OCI-LY7 (cell line): ENCODE data around the gene ZBTB7A. TPM values are rescaled to one million over a fixed set of nuclear protein-coding genes. Genes with fewer than 3 reads are reported as not detected.
A peak's percentile ranks its signal among the peaks of the same experiment; 100 is the strongest.

Experiments used
- BruUV-seq: library from RNA; stranded (reverse); fragments of 400-500 nt; replicated peaks from 2 replicates; lab custom pipeline; 2021; lab: Mats Ljungman, UMichigan
- CTCF ChIA-PET: fragments of 300-600 bp; sonication (Branson Sonifier 250); formaldehyde crosslinking; loops from one replicate; lab custom pipeline; 2022; ENCODE audit warnings: antibody characterized with exemption; ENCODE audit not compliant: unreplicated experiment; lab: Charles Lee
- POLR2A ChIA-PET: fragments of 300-600 bp; sonication (Branson Sonifier 250); formaldehyde crosslinking; loops from one replicate; lab custom pipeline; 2022; ENCODE audit warnings: antibody characterized with exemption; lab: Charles Lee
- DNase-seq: peaks from one replicate; pipeline ENCODE4 v3.0.0-alpha.2; 2015; ENCODE audit warnings: low spot score
- H2AFZ ChIP-seq: fragments of 200-600 bp; sonication (generic), shearing (Covaris generic); 2 replicates; pipeline ENCODE4 v1.6.1; 2014; ENCODE audit warnings: mild to moderate bottlenecking, antibody characterized with exemption, low read length, moderate library complexity
- H3K27ac ChIP-seq: fragments of 200-600 bp; sonication (generic); 2 replicates; pipeline ENCODE4 v1.5.1; 2014; ENCODE audit warnings: mixed run types, low read depth, mild to moderate bottlenecking, moderate library complexity, low read length, inconsistent platforms; ENCODE audit not compliant: poor library complexity, severe bottlenecking
- H3K36me3 ChIP-seq: fragments of 200-600 bp; sonication (generic); 2 replicates; pipeline ENCODE4 v1.6.1; 2014; ENCODE audit warnings: mild to moderate bottlenecking, antibody characterized with exemption, low read length, moderate library complexity, mixed read lengths; ENCODE audit not compliant: insufficient read depth
- H3K4me1 ChIP-seq: fragments of 200-600 bp; sonication (generic); 2 replicates; pipeline ENCODE4 v1.5.1; 2014; ENCODE audit warnings: mild to moderate bottlenecking, low read length; ENCODE audit not compliant: insufficient read depth, poor library complexity, severe bottlenecking
- H3K4me2 ChIP-seq: fragments of 200-600 bp; sonication (generic); 2 replicates; pipeline ENCODE4 v1.6.1; 2014; ENCODE audit warnings: mild to moderate bottlenecking, low read length
- H3K4me3 ChIP-seq: fragments of 200-600 bp; sonication (generic); 2 replicates; pipeline ENCODE4 v1.5.1; 2014; ENCODE audit warnings: mild to moderate bottlenecking, low read depth, low read length; ENCODE audit not compliant: poor library complexity, severe bottlenecking
- H3K79me2 ChIP-seq: fragments of 200-600 bp; sonication (generic); 2 replicates; pipeline ENCODE4 v1.6.1; 2016; ENCODE audit warnings: low read depth, mild to moderate bottlenecking, low read length, moderate library complexity, mixed read lengths; ENCODE audit not compliant: insufficient read depth
- H3K9me2 ChIP-seq: fragments of 200-600 bp; sonication (generic); 2 replicates; pipeline ENCODE4 v1.6.1; 2016; ENCODE audit warnings: mild to moderate bottlenecking, low read length, mixed read lengths; ENCODE audit not compliant: insufficient read depth
- H3K9me3 ChIP-seq: fragments of 200-600 bp; sonication (generic); 2 replicates; pipeline ENCODE4 v1.6.1; 2014; ENCODE audit warnings: mild to moderate bottlenecking, mixed run types, low read length, mixed read lengths
- H4K20me1 ChIP-seq: fragments of 200-600 bp; sonication (generic); 2 replicates; pipeline ENCODE4 v1.6.1; 2014; ENCODE audit warnings: mild to moderate bottlenecking, antibody characterized with exemption, low read length, moderate library complexity, mixed read lengths; ENCODE audit not compliant: insufficient read depth
- EZH2phosphoT487 ChIP-seq: fragments of 200-600 bp; sonication (generic); IDR thresholded peaks from 2 replicates; pipeline ENCODE4 v1.6.1; 2018; ENCODE audit warnings: low read depth, borderline replicate concordance, mild to moderate bottlenecking, mixed run types, antibody characterized with exemption, low read length, moderate library complexity, mixed read lengths
- intact Hi-C: fragments of 100-400 bp; cut with micrococcal nuclease; formaldehyde crosslinking; loops from one replicate; pipeline ENCODE4 v1.10.0; 2022; ENCODE audit not compliant: unreplicated experiment
- total RNA-seq, 2 experiments: library from RNA; depleted of rRNA in 1 of 2; stranded (reverse); fragments of >200 nt in 1 of 2; shearing (Covaris generic) in 1 of 2; gene quantifications; 2 replicates each; pipeline ENCODE4 v1.2.3, GENCODE V29; 2014 to 2022
- TF ChIP-seq, protein P1 (sequence below): fragments of 200-600 bp; sonication (generic); conservative IDR thresholded peaks from 2 replicates; pipeline ENCODE4 v1.5.1; 2014; ENCODE audit warnings: mild to moderate bottlenecking, antibody characterized with exemption, low read length, moderate library complexity, mixed read lengths

ZBTB7A gene
- total RNA-seq, 2 experiments from 2014 or later = 17.2 to 29.3 TPM

- intact Hi-C loops = loop anchor here (5.0 kb wide), 1 partner anchor 119 kb away; the partner anchor contains the start of genes ANKRD24 and SIRT6
- H3K9me3 ChIP-seq = no peaks in the 10 kb centered on the region
- H2AFZ ChIP-seq = no peak overlapping the region
- peak overlapping the region; percentile 98 for H3K4me3 ChIP-seq
- peak; percentile 41 for DNase-seq
- CTCF ChIA-PET = no interaction called here
- H3K4me1 ChIP-seq = peaks cover 55% of the 10 kb centered on the region
- no peaks in the 10 kb centered on the region for H3K9me2 ChIP-seq
- H4K20me1 ChIP-seq = peaks cover 34% of the 10 kb centered on the region
- H3K4me2 ChIP-seq = peak overlapping the region; percentile 73
- POLR2A ChIA-PET = no interaction called here
- peak overlapping the region; percentile 69 for H3K27ac ChIP-seq
- H3K79me2 ChIP-seq = peaks cover 66% of the 10 kb centered on the region
- H3K36me3 ChIP-seq = peaks cover 52% of the 10 kb centered on the region
- TSS peak; percentile 61 for BruUV-seq
- TF ChIP-seq EZH2phosphoT487 = no peak
- TF ChIP-seq, protein P1, sequence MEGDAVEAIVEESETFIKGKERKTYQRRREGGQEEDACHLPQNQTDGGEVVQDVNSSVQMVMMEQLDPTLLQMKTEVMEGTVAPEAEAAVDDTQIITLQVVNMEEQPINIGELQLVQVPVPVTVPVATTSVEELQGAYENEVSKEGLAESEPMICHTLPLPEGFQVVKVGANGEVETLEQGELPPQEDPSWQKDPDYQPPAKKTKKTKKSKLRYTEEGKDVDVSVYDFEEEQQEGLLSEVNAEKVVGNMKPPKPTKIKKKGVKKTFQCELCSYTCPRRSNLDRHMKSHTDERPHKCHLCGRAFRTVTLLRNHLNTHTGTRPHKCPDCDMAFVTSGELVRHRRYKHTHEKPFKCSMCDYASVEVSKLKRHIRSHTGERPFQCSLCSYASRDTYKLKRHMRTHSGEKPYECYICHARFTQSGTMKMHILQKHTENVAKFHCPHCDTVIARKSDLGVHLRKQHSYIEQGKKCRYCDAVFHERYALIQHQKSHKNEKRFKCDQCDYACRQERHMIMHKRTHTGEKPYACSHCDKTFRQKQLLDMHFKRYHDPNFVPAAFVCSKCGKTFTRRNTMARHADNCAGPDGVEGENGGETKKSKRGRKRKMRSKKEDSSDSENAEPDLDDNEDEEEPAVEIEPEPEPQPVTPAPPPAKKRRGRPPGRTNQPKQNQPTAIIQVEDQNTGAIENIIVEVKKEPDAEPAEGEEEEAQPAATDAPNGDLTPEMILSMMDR = peak; percentile 43; the same call in 1 of the 2 replicates
These were observed 3.1 kb downstream of the ZBTB7A start for GRCh38 chr19:4063369-4064148.

DNA sequence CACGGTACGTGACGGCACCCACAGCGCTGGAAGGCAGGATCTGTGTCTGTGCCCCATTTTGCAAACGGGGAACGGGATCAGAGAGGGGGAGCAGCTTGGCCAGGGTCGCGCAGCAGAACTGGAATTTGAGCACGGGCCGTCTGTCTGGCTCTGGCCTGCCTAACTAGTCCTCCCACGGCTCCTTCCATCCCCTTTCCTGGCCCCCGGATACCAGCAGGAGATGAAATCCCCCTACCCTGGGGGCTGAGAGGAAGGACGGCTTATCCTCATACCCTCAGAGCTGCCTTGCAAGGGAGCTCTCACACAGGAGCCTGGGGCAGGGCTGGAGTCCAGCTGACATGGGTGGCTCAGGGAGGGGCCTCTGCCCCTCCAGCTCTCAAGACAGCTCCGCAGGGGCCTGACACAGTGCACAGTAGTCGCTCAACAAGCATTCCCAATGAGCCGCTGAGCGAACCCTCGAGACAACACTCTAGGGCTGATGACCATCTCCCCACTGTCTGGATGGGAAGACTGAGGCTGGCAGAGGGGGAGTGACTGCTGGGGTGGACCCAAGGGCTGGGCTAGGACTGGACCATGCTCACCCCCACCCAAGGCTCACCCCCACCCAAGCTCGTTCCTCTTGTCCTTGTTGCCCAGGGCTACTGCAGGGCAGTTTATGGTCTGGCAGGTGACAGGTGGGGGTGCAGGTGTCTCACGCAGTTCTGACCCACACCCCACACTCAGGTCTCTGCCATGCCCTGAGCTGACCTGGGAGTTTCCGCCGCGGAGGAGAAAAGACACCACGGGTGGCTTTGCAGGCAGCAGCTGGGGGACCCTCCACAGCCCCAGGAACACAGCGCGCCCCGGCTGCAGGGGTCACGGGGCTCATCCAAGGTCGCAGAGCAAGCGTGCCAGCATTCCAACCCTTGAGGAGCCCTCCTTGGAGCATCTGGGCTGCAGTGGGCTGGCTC lies 4.0 kb downstream of the ZBTB7A start:
- Histone ChIP-seq H4K20me1 (peaks cover 34% of the 10 kb centered on the region), H3K4me1 (peaks cover 47% of the 10 kb centered on the region), H3K4me3 (peak overlapping the region; percentile 98), H3K27ac (peak overlapping the region; percentile 4), H3K79me2 (peaks cover 73% of the 10 kb centered on the region), H3K36me3 (peaks cover 55% of the 10 kb centered on the region), H3K4me2 (peak overlapping the region; percentile 73), H3K9me2 (no peaks in the 10 kb centered on the region), H3K9me3 (no peaks in the 10 kb centered on the region), H2AFZ (no peak overlapping the region)
- DNase-seq = no peak
- TF ChIP-seq EZH2phosphoT487 = no peak
- TF ChIP-seq, protein P1 = no peak
- BruUV-seq = no TSS peak
- POLR2A ChIA-PET = no interaction called here
- intact Hi-C loops = loop anchor here (5.0 kb wide), 1 partner anchor 120 kb away; the partner anchor contains the start of genes ANKRD24 and SIRT6
- CTCF ChIA-PET = no interaction called here
